GM18505 (cell line): Measurements from ENCODE around the gene ALOXE3.

Experiments
- ATAC-seq: cut with Tn5 transposase; IDR thresholded peaks from one replicate; pipeline ENCODE4 v1.9.1; 2021; ENCODE audit not compliant: unreplicated experiment
- POLR2A ChIP-seq: IDR thresholded peaks from 4 replicates; pipeline ENCODE4 v1.6.1; 2011; ENCODE audit warnings: borderline replicate concordance; ENCODE audit not compliant: insufficient read depth, insufficient read length; ENCODE audit errors: extremely low read depth

The ALOXE3 gene

GRCh38 chr17:8159459-8160223 is 41.3 kb upstream of the ALOXE3 start:
- no peak for TF ChIP-seq POLR2A
- ATAC-seq, result no peak

GRCh38 chr17:8159032-8159400 is 40.7 kb upstream of the ALOXE3 start:
- no peak for TF ChIP-seq POLR2A
- ATAC-seq, result no peak

DNA sequence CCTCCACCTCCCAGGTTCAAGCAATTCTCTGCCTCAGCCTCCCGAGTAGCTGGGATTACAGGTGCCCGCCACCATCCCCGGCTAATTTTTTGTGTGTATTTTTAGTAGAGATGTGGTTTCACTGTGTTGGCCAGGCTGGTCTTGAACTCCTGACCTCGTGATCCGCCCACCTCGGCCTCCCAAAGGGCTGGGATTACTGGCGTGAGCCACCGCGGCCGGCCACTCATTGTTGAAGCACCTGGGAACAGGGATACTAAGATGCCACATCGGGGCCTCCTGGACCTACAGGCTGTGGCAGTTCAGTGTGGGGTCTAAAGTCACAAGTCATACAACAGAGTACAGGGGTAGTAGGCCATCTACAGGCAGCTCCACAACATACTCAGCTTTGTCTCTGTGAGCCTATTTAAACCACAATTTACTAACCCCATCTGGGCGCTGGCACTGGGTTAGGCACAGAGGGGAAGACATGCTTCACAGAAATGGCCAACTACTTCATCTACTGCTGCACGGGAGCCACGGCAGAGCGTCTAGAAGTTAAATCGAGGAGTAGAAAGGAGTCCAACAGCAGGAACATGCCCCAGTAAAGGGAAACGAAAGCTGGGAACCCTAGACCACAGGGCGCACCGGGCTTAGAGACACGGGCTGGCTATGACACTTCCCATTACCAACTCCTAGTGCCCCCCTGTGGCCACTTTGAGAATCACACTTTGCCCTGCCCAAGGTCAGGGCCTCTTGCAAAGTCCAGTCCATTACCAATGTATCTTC is 40.1 kb upstream of the ALOXE3 start:
- no peak for TF ChIP-seq POLR2A
- no peak for ATAC-seq

DNA sequence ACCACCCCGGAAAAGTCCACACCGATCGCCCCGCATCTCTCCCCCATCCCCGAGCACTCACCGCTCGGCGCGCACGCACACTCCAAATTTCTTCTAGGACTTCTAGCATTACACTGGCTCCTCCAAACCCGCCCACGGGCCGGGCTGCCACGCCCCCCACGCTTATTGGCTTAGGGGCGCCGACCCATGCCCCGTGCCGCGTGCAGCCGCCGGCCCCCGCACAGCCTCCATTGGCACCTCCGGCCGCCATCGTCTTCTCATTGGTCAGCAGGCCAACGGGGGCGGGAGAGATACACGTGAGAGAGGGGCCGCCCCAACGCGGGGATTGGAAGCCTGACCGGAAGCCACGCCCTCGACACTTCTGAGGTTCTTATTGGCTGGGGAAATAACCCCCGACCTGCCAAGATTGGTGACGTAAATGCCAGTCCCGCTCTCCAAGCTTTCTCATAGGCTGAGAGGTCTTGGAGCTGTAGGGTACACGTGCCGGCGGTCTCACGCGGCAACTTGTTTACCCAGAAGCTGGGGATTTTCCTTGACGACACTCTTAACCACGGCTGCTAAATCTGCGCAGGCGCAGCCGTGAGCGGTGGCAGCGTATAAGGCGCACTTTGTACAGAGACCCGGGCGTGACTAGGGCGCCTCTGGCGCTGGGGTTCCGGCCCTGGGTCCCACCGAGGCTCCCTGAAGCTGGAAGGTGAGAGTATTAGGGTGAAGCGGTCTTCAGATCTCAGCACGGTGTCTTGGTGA is 38.1 kb upstream of the ALOXE3 start:
- peak; percentile 68 for ATAC-seq

DNA sequence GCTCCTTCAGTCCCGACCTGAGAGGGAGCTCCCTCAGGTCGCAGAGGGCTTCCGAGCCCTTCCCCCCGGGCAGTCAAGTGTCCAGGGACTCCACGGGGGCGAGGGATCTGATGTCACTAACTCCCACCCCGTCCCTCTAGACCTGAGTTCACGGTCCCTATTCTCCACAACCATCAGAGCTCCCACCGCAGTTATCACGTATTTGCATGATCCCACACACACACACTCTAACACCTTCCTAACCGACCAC is 37.6 kb upstream of the ALOXE3 start:
- TF ChIP-seq POLR2A, result no peak
- no peak for ATAC-seq

More for the DNA sequence above, 38.1 kb upstream of the ALOXE3 start:
- peak; percentile 83 for TF ChIP-seq POLR2A

DNA sequence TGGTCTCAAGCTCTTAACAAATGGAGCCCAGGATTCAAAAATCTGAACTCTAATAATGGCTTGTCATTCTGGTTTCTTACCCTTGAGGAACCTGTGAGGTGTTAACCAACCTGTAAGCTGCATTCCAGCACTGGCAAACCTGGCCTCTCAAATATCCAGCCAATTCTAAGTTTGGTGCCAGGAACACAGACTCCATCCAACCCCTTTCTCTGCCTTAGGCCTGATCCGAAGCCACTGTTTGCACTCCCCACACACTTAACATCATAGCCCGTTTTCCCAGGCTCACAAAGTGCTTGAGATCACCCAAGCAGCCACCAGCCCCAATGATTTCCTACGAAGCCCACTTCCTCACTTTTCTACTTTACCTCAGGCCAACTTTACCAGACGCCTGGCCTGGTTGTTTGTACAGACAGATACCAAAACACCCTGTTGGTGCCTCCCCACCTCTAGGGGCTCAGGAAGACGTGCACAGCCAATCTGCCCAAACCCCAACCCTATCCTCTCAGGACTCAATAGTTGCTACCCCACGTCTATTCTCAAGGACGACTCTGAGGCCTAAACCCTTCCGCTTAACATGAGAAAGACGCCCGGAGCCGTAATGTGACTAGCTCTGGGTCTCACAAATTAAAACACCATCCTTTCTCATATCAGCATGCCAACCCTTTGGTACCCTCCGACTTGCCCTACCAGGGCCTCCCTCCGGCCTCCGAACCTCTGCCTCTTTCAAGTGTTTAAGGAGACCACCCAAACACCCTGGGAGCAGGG is 37.1 kb upstream of the ALOXE3 start:
- TF ChIP-seq POLR2A, result no peak
- no peak for ATAC-seq

GRCh38 chr17:8154608-8155155 is 36.4 kb upstream of the ALOXE3 start:
- no peak for ATAC-seq
- TF ChIP-seq POLR2A, result no peak

DNA sequence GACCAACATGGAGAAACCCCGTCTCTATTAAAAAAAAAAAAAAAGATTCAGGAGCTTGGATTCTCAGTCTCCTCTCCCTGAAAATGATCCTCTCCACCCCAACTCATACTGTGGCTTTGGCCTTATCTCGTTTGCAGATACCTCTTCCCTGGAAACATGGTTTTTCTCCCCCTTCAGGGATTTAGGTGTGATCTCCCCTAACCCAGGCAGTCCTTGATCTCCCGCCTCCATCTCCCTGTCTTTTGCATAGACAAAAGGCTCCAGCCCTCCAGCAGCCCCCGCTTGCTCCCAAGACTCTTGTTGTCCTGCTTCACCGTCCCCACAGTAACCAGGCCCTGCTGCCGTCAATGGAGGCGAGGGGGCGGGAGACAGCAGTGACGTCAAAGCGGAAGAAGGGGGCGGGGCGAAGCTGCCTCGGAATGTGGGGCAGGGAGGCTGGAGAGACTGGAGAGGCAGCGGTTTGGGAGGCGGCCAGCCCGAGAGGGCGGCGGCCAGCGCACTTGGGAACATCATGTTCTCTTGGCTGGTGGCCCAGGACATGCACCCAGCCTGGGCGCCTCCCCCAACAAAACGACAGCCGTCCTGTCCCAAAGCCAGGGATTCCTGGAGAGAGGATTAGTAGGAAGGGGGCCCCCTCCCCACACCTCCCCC is 35.8 kb upstream of the ALOXE3 start:
- TF ChIP-seq POLR2A, result no peak
- no peak for ATAC-seq

DNA sequence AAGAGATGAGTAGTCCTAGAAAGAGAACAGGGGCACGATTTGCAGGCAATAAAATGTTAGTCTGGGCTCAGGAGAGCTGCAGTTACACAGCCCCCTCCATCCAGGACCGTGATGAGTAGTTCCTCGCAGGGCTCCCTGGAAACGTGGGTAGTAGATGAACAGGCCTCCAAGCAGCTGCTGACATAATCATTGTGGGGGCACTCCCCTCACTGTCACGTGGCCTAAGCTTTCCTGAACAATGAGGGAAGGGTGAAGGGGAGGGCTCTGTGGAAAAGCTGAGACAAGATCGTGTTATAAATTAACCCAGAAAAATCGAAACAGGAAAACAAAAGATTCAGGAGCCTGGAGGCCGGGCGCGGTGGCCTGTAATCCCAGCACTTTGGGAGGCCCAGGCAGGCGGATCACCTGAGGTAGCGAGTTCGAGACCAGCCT is 35.2 kb upstream of the ALOXE3 start:
- TF ChIP-seq POLR2A, result no peak
- ATAC-seq, result no peak

DNA sequence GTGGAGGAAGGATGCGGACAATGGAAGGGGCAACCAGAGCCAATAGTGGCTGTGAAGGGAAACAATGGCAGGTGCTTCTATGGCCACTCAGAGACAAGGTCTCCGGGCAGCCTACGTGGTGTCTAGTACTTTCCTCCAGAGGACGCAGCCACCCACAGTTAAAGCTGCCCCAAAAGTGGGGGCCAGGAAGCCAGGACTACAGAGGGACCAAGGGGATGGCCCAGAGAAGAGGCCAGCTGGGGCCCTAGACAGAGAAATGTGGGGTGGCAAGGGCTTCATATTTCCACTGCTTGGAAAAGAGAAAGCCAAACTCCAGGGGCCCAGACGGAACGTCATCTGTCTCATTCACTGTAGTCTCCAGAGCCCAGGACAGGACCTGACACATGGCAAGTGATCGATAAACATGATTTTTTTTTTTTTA is 34.7 kb upstream of the ALOXE3 start:
- ATAC-seq, result no peak
- TF ChIP-seq POLR2A, result no peak

DNA sequence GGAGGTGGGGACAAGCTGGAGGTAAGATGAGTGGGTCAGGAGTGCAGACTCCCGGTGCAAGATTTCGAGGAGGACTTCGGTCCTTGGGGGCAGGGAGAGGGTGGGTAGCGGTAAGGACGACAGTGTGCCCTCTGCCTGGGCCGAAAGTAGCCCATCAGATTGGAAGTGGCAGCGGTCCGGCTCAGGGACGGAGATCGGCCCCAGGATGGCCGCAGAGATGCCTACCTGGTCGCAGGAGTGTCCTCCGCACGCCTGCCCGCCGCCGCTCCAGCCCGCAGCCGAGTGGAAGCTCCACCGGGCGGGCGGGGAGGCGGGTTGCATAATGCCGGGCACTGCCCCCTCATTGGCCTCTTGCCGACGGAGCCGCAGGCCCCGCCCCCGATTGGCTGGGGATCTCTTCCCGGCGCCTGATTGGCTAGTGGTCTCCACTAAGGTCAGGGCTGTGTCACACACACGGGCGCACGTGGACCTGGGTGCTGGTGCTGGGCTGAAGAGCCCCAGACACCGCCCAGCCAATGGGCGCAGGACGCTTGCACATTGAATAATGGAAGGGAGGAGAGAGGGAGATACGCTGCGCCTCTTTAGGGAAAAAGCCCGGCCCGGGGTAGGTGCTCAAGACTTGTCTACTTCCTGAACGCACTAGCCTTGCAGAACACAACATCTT is 33.9 kb upstream of the ALOXE3 start, which contains the start of gene PER1:
PER1 (minus strand) TSS at position 293 of the 664 bp plus-strand sequence. CDS start 1,698 bp downstream, outside the sequence.
- TF ChIP-seq POLR2A, result peak; percentile 85
- ATAC-seq, result no peak

- no peak for ATAC-seq
- no peak for TF ChIP-seq POLR2A
These were observed 33.4 kb upstream of the ALOXE3 start for GRCh38 chr17:8151641-8152111.

DNA sequence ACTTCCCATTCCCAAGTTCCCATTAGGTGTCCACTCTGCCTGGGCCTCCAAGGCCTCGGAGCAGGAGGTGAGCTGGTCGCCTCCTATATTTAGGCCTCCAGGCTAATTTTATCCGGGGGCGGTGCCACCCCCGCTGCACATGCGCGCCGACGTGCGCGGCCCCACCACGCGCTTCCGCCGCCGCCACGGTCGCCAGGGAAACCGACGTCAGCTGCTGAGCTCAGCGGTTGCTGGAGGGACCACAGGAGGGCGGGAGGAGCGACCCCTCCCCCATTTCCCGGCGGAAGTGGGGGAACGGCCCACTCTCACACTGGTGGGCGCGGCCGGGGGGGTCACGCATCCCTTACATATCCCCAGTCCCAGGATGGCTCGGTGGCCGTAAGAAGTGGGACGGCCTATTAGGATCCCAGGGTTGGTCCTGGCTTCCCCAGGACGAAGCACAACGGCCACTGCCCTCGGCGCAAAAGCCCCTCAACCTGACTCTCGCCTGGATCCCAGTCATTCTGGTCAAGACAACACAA is 32.9 kb upstream of the ALOXE3 start:
- TF ChIP-seq POLR2A, result peak; percentile 63
- peak; percentile 48 for ATAC-seq
